HCT116 (cell line): ENCODE results near the gene THRB. TPM values are rescaled to one million over a fixed set of nuclear protein-coding genes. Genes with fewer than 3 reads are reported as not detected.

Source experiments
- ATAC-seq: fragments of 200-7000 bp; cut with Tn5 transposase; 2 replicates; pipeline ENCODE4 v1.9.1; 2020; ENCODE audit warnings: mild to moderate bottlenecking, moderate library complexity
- BruUV-seq: library from RNA; stranded (reverse); fragments of 400-500 nt; replicated peaks from 2 replicates; lab custom pipeline; 2021; lab: Mats Ljungman, UMichigan
- CTCF ChIA-PET: fragments of 300-600 bp; sonication (Branson Sonifier 250); formaldehyde crosslinking; loops from one replicate; lab custom pipeline; 2021; ENCODE audit warnings: antibody characterized with exemption; lab: Charles Lee
- POLR2A ChIA-PET: fragments of 300-600, 350-600 bp; sonication (Branson Sonifier 250); formaldehyde crosslinking; loops from one replicate; lab custom pipeline; 2021; ENCODE audit warnings: antibody characterized with exemption; lab: Charles Lee
- RAD21 ChIA-PET, 2 experiments: fragments of 300-600 bp; sonication (Branson Sonifier 250); formaldehyde crosslinking; loops; one replicate each; lab custom pipeline; 2023; ENCODE audit warnings: low total read pairs in 2 of 2; ENCODE audit not compliant: uncharacterized antibody in 2 of 2, unreplicated experiment in 2 of 2, low non-redundant PET in 1 of 2; lab: Charles Lee
- DNase-seq: peaks from one replicate; pipeline ENCODE4 v3.0.0-alpha.2; 2010; ENCODE audit warnings: low read depth, low spot score
- H2AFZ ChIP-seq: fragments of 200-600 bp; shearing (Covaris generic), sonication (generic); 2 replicates; pipeline ENCODE4 v1.6.1; 2017; ENCODE audit warnings: low read depth, mixed run types, mixed read lengths, antibody characterized with exemption, low read length; ENCODE audit not compliant: poor library complexity, severe bottlenecking
- H3K27ac ChIP-seq: 2 replicates; pipeline ENCODE4 v1.5.1; 2012; ENCODE audit warnings: low read depth, low read length
- H3K27me3 ChIP-seq: fragments of 200-600 bp; sonication (generic); 2 replicates; pipeline ENCODE4 v1.6.1; 2016; ENCODE audit warnings: mixed run types, low read length, mixed read lengths; ENCODE audit not compliant: insufficient read depth
- H3K36me3 ChIP-seq, 2 experiments: fragments of 200-500 bp in 1 of 2; fragments of 200-600 bp in 1 of 2; sonication (Bioruptor generic) in 1 of 2; sonication (generic) in 1 of 2; 2 replicates each; pipeline versions ENCODE4 v1.5.1 to v1.6.1; 2014 to 2016; ENCODE audit warnings: low read length in 2 of 2, inconsistent platforms in 1 of 2, mixed read lengths in 1 of 2, mixed run types in 1 of 2; ENCODE audit not compliant: insufficient read depth in 2 of 2, control insufficient read depth in 1 of 2
- H3K4me1 ChIP-seq, 2 experiments: fragments of 200-600 bp in 1 of 2; sonication (generic) in 1 of 2; 2 replicates each; pipeline versions ENCODE4 v1.5.1 to v1.6.1; 2012 to 2017; ENCODE audit warnings: low read length in 2 of 2, inconsistent platforms in 1 of 2, mild to moderate bottlenecking in 1 of 2, mixed read lengths in 1 of 2, mixed run types in 1 of 2, moderate library complexity in 1 of 2; ENCODE audit not compliant: insufficient read depth in 2 of 2, control insufficient read depth in 1 of 2
- H3K4me2 ChIP-seq: fragments of 200-600 bp; sonication (generic); 2 replicates; pipeline ENCODE4 v1.6.1; 2017; ENCODE audit warnings: mixed run types, low read length, mixed read lengths
- H3K4me3 ChIP-seq, 2 experiments: fragments of 200-600 bp in 1 of 2; sonication (generic) in 1 of 2; replicated peaks in 1 of 2; 2 replicates each; pipeline ENCODE4 v1.5.1; 2011 to 2016; ENCODE audit warnings: low read length in 2 of 2, control low read depth in 1 of 2, low read depth in 1 of 2, mild to moderate bottlenecking in 1 of 2, mixed read lengths in 1 of 2, mixed run types in 1 of 2
- H3K79me2 ChIP-seq: fragments of 200-600 bp; sonication (generic); 2 replicates; pipeline ENCODE4 v1.6.1; 2017; ENCODE audit warnings: mild to moderate bottlenecking, mixed run types, low read length, moderate library complexity, mixed read lengths; ENCODE audit not compliant: insufficient read depth
- H3K9ac ChIP-seq: fragments of 200-600 bp; sonication (generic); 2 replicates; pipeline ENCODE4 v1.6.1; 2016; ENCODE audit warnings: low read length, mixed read lengths
- H3K9me2 ChIP-seq: fragments of 200-600 bp; sonication (generic), shearing (Covaris generic); 2 replicates; pipeline ENCODE4 v1.6.1; 2017; ENCODE audit warnings: mixed run types, mild to moderate bottlenecking, moderate library complexity; ENCODE audit not compliant: insufficient read depth
- H3K9me3 ChIP-seq, 2 experiments: fragments of 200-500 bp in 1 of 2; fragments of 200-600 bp in 1 of 2; sonication (Bioruptor generic) in 1 of 2; sonication (generic) in 1 of 2; 2 replicates each; pipeline ENCODE4 v1.6.1; 2014 to 2017; ENCODE audit warnings: low read length in 2 of 2, mixed read lengths in 2 of 2, inconsistent platforms in 1 of 2, low read depth in 1 of 2, mild to moderate bottlenecking in 1 of 2, mixed run types in 1 of 2, moderate library complexity in 1 of 2; ENCODE audit not compliant: control insufficient read depth in 1 of 2, insufficient read depth in 1 of 2
- H4K20me1 ChIP-seq: fragments of 200-600 bp; sonication (generic), shearing (Covaris generic); 2 replicates; pipeline ENCODE4 v1.6.1; 2017; ENCODE audit warnings: mixed run types, mild to moderate bottlenecking, moderate library complexity; ENCODE audit not compliant: insufficient read depth
- ATF3 ChIP-seq: IDR thresholded peaks from 2 replicates; pipeline ENCODE4 v1.6.1; 2012
- CBX3 ChIP-seq: IDR thresholded peaks from 2 replicates; pipeline ENCODE4 v1.6.1; 2012; ENCODE audit warnings: low read depth
- EGR1 ChIP-seq: IDR thresholded peaks from 2 replicates; pipeline ENCODE4 v1.6.1; 2012; ENCODE audit warnings: low read depth
- EZH2 ChIP-seq: fragments of 200-600 bp; sonication (generic); IDR thresholded peaks from 2 replicates; pipeline ENCODE4 v1.6.1; 2017; ENCODE audit warnings: antibody characterized with exemption, mixed run types
- FOSL1 ChIP-seq: IDR thresholded peaks from 2 replicates; pipeline ENCODE4 v1.6.1; 2012; ENCODE audit warnings: low read depth
- JUND ChIP-seq: IDR thresholded peaks from 2 replicates; pipeline ENCODE4 v1.6.1; 2012
- POLR2AphosphoS5 ChIP-seq: IDR thresholded peaks from 2 replicates; pipeline ENCODE4 v1.6.1; 2011; ENCODE audit warnings: mild to moderate bottlenecking, low read depth, low read length, moderate library complexity
- RAD21 ChIP-seq: IDR thresholded peaks from 2 replicates; pipeline ENCODE4 v1.6.1; 2012; ENCODE audit warnings: low read depth, mild to moderate bottlenecking
- SP1 ChIP-seq: IDR thresholded peaks from 2 replicates; pipeline ENCODE4 v1.6.1; 2012; ENCODE audit warnings: low read depth
- SRF ChIP-seq: IDR thresholded peaks from 2 replicates; pipeline ENCODE4 v1.6.1; 2012; ENCODE audit warnings: low read depth
- TCF7L2 ChIP-seq: IDR thresholded peaks from 2 replicates; pipeline ENCODE4 v1.7.0; 2011; ENCODE audit warnings: borderline replicate concordance, inconsistent platforms; ENCODE audit not compliant: insufficient read depth, insufficient read length; ENCODE audit errors: extremely low read depth
- YY1 ChIP-seq: IDR thresholded peaks from 2 replicates; pipeline ENCODE4 v1.6.1; 2011; ENCODE audit warnings: low read length, low read depth, moderate library complexity, mild to moderate bottlenecking; ENCODE audit not compliant: insufficient replicate concordance; ENCODE audit errors: extremely low read depth
- ZBTB33 ChIP-seq: IDR thresholded peaks from 2 replicates; pipeline ENCODE4 v1.6.1; 2011; ENCODE audit warnings: mild to moderate bottlenecking, low read length, moderate library complexity; ENCODE audit not compliant: insufficient replicate concordance; ENCODE audit errors: extremely low read depth
- ZNF274 ChIP-seq: fragments of 200-500 bp; sonication (Bioruptor generic); IDR thresholded peaks from 2 replicates; pipeline ENCODE4 v1.6.1; 2014; ENCODE audit warnings: mild to moderate bottlenecking, low read depth, low read length, inconsistent platforms
- intact Hi-C: fragments of 100-400 bp; cut with micrococcal nuclease; formaldehyde crosslinking; loops from 2 replicates; pipeline ENCODE4 v1.10.0; 2022
- total RNA-seq: library from RNA; stranded (reverse); gene quantifications from one replicate; pipeline ENCODE4 v1.2.1, GENCODE V29; 2021; ENCODE audit not compliant: unreplicated experiment

Gene THRB
- total RNA-seq, 1 experiment from 2014 or later, result 2.5 TPM

GRCh38 chr3:24354230-24354629 lies 140.4 kb downstream of the THRB start:
- RAD21 ChIA-PET, result no interaction called here
- intact Hi-C loops, result no loop called here
- no TSS peak for BruUV-seq
- Histone ChIP-seq H4K20me1 (no peaks in the 10 kb centered on the region), H3K4me3 (no peak overlapping the region), H3K36me3 (no peaks in the 10 kb centered on the region), H3K9me2 (no peaks in the 10 kb centered on the region), H2AFZ (no peak overlapping the region), H3K9me3 (no peaks in the 10 kb centered on the region), H3K79me2 (no peaks in the 10 kb centered on the region), H3K9ac (no peak overlapping the region), H3K27ac (no peak overlapping the region), H3K4me1 (no peaks in the 10 kb centered on the region), H3K27me3 (no peaks in the 10 kb centered on the region), H3K4me2 (no peak overlapping the region)
- no peak for TF ChIP-seq SP1
- TF ChIP-seq ZBTB33, result no peak
- DNase-seq, result no peak
- CTCF ChIA-PET, result no interaction called here
- POLR2A ChIA-PET, result no interaction called here
- ATAC-seq, result no peak

GRCh38 chr3:24352893-24353553 lies 141.6 kb downstream of the THRB start:
- intact Hi-C loops, result no loop called here
- Histone ChIP-seq H2AFZ (no peak overlapping the region), H3K79me2 (no peaks in the 10 kb centered on the region), H3K9ac (no peak overlapping the region), H3K4me3 (no peak overlapping the region), H3K9me2 (no peaks in the 10 kb centered on the region), H3K9me3 (no peaks in the 10 kb centered on the region), H3K27ac (no peak overlapping the region), H3K27me3 (no peaks in the 10 kb centered on the region), H4K20me1 (no peaks in the 10 kb centered on the region), H3K4me2 (no peak overlapping the region), H3K36me3 (no peaks in the 10 kb centered on the region), H3K4me1 (no peaks in the 10 kb centered on the region)
- ATAC-seq (no peak), DNase-seq (no peak)
- TF ChIP-seq POLR2AphosphoS5, result no peak
- TF ChIP-seq EZH2, result no peak
- no peak for TF ChIP-seq SRF
- TF ChIP-seq FOSL1, result no peak
- TF ChIP-seq RAD21, result no peak
- TF ChIP-seq ATF3, result no peak
- no peak for TF ChIP-seq TCF7L2
- no peak for TF ChIP-seq YY1
- TF ChIP-seq JUND, result no peak
- TF ChIP-seq ZNF274, result no peak
- no peak for TF ChIP-seq CBX3
- TF ChIP-seq SP1, result no peak
- TF ChIP-seq EGR1, result no peak
- TF ChIP-seq ZBTB33, result no peak
- ChIA-PET POLR2A (no interaction called here), CTCF (no interaction called here), RAD21 (no interaction called here)
- BruUV-seq, result no TSS peak
